ENCODE data around the gene HOXA6.
A peak's percentile ranks its signal among the peaks of the same experiment; 100 is the strongest.

HOXA6 gene

DNA sequence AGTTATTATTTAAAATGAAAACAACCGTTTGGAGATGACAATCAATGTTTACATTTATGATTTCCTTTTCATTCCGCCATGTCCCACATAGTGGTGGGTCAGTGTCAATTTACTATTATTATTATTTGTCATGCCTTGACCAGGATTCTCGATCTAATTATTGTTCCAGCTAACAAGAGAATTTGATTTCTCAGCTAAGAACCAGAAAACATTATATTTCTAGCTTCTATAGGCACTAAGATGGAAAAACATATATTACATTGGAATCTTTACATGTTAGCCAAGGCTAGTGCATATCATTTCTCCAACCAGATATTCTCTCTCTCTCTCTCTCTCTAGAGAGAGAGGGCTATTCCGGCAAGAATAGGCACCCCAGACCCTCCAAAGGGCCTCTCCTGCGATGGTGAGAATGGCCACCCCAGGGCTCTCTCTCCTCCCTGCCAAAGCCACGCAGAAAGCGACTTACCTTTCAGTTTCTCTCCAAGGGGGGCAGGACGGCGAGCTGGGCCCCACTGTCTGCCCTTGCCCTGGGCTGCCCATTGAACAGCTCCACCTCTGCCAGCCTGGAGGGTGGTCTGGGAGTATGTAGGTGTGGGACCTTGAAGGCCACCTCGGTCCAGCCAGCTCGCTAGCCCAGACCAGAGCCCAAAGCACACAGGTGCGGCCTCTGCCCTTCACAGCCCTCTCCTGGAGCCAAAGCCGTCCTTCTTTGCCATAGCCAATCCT is 2.4 kb upstream of the HOXA6 start:
- DNase-seq: no peak

DNA sequence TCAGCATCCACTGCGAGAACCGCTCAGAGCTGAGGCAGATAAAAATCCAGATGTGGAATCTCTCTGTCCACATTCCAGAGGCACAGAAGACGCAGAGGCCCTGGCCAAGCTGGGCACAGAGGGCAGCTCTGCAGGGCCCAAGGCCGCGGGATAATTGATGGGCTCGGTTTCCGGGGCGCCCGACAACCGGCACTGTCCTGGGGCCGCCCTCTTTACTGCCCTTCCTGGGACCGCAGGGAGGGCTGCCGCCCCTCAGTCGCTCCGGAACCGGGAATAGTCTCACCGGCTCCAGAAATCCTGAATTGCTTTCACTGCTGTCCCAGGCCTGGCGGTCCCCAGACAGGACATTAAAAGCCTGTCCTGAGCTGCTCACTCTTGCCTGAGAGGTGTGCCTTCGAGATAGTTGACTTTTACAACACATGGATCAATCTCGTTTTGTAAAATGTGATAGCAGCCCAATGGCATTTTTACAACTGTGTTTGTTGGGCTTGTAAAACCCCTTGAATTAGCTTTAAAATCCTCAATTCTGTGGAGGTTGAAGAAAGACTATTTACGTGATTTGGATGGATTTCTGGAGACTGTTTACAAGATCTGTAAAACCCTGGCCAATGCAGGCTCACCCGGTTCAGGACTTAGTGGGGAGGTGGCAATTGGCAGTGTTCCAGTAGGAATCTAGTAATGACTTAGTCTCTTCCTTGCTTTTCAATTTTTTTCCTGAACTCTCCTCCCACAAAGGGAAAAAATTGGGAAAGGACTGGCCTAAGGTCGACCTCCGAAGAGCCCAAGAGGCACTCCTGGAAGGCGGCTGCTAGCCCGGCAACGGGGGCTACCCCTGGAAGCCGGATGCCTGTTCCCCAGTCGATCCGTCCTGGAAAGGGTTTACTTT is 1.4 kb upstream of the HOXA6 start:
- DNase-seq: no peak

DNA sequence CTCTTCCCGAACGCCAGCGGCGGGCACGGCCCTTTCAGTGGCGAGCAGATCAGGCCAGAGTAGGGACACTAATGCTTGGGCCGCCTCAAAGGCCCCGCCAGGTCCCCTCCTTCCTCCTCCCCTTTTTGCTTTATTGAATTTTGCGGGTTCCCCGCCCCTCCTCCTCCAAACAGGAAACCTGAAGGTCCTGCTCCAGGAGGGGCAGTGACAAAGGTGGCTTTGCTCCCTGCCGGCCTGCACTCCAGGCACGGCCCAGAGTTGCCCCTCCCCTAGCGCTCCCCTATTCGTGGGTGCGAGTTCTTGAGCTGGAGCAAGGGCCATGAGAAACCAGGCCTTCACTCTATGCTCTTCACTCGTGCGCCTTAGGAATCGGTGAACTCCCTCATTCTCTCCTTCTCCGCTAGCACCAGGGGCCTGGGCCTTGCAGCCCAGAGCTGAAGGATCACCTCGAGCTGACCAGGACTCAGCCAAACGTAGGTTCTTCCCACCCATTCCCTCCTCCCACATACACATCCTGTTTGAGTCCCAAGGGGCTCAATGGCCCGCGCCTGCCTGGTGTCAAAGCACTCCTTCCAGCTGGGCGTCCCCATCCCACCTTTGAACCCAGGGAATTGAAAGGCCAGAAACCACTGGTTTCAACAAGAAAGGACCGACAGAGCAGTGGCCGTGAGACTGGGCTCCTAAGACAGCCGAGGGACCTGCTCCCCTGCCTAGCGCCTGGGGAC is 619 bp upstream of the HOXA6 start:
- no peak for DNase-seq

DNA sequence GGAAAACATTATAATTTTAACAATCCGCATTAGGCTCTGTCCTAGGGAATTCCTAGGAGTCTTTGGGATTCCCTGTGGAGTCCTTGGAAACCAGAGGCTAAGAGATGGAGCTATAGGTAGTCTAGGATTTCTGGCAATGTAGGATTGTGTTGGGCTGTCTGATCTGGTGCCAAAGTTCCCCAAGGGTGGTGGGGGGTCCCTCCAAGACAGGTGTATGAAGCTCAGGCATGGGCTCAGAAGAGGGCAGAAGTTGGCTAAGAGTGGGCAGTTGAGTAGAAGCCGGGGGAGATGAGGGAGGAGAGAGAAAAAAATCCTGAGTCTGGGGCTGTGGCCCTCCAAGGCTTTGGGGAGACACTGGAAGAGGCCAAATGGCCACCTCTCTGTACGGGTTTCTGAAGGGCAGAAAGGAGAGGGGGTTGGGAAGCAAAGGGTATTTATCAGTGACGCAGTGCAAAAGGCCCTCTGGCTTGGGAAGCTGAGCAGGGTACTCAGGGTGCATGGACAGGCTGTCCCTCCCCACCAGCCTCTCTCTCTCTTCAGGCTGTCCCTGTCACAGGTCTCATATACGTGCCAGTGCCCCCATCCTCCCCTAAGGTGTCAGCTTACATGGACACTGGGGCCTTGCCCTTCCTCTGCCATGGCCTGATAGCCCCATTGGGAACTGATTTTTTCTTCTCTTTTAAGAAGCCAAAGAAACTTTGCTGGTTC is 929 bp downstream of the HOXA6 start:
- DNase-seq: no peak

DNA sequence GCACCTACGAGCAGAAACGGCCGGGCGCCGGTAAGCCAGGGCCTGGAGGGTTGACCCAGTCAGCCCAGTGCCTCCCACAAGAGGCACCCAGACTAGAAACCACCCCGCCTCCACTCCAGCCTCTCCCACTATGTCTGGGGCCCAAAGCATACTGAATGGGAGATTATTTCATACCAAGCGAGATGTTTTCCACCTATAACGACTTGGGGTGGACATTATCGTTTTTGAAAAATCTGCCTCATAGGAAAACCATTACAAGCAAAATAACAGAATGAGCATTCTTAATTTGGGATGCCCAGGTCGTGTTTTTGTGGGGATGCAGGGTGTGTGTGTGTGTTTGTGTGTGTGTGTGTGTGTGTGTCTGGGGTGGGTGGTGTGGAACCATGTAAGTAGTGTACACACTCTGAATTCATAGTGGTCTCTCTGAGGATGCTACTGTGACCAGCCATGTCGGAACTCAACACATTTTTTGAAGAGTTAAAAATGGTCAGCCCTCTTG is 1.6 kb downstream of the HOXA6 start:
- DNase-seq: no peak

DNA sequence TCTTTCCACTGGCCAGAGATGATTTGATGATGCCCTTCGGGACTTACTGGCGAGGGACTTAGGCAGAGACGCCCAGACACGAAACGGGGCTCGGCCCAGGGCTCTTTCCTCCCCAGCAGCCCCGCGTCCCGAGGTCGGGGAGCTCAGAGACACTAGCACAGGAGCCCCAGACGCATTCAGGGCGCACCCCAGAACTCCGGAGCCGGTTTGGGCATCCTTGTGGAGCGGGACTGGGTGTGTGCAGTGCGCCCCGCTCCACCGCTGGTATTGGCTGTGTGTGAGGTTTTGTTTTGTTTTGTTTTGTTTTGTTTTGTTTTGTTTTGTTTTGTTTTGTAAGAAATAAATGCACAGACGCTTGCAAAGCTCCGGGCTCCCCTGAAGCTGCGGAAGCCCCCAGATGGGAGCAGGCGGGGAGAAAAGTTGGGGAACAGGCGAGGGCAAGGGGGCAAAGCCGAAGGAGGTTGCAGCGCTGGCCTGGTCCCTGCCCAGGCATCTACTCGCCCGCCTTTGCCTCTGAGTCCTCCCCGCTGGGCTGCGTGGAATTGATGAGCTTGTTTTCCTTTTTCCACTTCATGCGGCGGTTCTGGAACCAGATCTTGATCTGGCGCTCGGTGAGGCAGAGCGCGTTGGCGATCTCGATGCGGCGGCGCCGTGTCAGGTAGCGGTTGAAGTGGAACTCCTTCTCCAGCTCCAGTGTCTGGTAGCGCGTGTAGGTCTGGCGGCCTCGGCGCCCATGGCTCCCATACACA is 2.2 kb downstream of the HOXA6 start:
- DNase-seq: no peak

DNA sequence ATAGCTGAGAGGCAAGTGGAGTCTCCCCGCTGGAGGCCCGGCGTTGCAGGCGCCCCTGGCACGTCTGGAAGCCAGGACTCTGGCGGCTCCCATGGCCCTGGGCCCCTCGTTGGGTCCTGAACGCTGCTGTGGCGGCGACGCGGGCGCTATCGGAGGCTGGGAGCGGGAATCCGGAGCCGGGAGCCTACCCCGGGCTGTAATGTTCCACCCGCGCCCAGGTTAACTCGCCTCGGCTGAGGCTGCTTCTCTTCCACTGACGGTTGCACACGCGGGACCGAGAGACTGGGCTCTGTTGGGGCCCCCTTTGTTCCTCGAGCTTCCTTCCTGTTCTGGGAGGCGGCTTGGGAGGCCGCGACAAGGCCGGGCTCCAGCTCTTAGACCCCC is 2.8 kb downstream of the HOXA6 start:
- DNase-seq: no peak

DNA sequence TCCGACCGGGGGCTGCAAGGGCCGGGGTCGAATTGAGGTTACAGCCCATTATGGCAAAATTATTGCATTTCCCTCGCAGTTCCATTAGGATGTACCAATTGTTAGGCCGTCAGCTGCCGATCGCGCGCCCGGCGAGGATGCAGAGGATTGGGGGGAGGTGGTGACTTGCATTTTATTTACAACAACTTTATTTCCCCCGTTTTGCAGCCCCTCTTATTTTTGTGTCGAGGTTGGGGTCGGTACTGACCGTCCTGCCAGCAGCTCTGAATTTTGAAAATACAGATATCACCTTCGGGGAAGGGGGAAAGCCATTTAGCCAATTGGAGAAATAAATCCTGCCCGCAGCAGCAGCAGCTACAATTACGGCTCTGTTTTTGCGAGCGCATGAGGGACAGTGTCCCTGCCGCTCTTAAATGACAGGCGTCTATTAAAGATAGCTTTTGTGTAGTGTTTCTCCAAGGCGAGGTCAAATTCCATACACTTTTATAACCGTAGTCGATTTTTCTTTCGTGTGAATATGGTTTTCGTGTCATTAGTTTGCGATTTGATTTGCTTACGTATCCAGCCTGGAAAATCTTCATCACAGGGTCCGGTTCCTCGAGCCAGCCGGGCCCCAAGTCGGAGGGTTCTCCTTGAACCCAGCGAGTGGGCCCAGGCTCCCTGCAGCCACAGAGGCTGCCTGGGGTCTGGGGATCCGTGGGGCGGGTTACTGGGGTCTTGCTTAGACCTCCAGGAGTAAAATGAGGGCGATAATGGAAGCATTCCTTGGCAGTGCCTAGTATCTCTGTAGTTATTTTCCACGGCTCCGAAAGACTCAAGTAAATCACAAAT is 3.4 kb downstream of the HOXA6 start:
- no peak for DNase-seq

DNA sequence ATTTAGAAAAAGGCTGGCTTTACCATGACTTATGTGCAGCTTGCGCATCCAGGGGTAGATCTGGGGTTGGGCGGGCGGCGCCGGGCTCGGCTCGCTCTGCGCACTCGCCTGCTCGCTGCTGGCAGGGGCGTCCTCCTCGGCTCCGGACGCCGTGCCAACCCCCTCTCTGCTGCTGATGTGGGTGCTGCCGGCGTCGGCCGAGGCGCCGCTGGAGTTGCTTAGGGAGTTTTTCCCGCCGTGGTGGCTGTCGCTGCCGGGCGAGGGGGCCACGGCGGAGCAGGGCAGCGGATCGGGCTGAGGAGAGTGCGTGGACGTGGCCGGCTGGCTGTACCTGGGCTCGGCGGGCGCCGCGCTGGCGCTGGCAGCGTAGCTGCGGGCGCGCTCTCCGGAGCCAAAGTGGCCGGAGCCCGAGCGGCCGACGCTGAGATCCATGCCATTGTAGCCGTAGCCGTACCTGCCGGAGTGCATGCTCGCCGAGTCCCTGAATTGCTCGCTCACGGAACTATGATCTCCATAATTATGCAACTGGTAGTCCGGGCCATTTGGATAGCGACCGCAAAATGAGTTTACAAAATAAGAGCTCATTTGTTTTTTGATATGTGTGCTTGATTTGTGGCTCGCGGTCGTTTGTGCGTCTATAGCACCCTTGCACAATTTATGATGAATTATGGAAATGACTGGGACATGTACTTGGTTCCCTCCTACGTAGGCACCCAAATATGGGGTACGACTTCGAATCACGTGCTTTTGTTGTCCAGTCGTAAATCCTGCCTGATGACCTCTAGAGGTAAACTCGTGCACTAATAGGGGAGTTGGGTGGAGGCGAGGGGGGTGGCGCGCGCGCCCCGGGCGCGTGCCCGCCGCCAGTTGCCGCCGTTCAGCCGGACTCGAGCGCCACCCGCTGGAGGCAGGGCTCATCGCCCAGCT is 4.3 kb downstream of the HOXA6 start, which contains the start of gene HOXA5:
HOXA5 (minus strand) TSS at position 659 of the 927 bp plus-strand sequence; CDS start at position 585, 74 bp downstream.
- peak; percentile 54 for DNase-seq

DNA sequence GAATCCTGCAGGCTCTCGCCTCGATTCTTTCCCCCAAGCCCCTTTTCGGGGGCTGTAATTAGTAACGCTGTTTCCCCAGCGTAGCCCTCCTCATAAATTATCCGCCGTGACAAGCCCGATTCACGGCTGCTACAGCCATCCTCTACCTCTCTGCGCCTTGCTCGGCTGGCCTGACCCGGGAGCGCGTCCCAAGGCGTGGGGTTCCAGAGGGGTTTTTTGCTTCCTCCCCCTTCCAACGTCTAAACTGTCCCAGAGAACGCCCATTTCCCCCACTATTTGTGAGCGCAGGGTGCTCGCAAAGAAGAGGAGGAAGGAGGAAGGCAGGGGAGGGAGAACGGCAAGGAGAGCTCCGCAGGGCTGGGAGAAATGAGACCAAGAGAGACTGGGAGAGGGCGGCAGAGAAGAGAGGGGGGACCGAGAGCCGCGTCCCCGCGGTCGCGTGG is 5.0 kb downstream of the HOXA6 start:
- no peak for DNase-seq

DNA sequence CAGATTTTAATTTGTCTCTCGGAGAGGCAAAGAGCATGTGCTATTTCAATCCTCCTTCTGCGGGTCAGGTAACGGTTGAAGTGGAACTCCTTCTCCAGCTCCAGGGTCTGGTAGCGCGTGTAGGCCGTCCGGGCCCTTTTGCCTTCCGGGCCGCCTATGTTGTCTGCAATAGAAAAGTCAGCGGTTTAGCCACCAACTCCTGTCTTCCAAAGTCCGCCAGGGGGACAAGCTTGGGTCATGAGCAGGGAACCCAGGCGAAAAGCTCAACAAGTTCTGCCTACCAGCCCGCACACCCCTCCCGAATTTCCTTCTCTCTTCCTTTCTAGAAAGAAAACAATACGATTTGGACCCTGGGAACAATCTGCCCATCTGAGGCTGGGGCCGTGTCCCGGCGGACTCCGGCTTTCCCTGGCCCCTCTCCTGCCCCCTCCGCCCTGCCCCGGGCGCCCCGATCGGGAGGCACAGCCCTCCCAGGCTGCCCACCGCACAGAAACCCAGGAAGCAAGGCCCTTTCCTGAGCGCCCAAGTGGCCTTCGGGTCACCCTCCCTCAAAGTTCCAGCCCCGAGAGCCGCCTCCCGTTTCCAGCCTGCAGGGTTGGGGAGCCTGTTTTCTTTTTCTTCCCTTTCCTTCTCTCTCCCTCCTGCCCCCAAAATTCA is 5.5 kb downstream of the HOXA6 start:
- no peak for DNase-seq

DNA sequence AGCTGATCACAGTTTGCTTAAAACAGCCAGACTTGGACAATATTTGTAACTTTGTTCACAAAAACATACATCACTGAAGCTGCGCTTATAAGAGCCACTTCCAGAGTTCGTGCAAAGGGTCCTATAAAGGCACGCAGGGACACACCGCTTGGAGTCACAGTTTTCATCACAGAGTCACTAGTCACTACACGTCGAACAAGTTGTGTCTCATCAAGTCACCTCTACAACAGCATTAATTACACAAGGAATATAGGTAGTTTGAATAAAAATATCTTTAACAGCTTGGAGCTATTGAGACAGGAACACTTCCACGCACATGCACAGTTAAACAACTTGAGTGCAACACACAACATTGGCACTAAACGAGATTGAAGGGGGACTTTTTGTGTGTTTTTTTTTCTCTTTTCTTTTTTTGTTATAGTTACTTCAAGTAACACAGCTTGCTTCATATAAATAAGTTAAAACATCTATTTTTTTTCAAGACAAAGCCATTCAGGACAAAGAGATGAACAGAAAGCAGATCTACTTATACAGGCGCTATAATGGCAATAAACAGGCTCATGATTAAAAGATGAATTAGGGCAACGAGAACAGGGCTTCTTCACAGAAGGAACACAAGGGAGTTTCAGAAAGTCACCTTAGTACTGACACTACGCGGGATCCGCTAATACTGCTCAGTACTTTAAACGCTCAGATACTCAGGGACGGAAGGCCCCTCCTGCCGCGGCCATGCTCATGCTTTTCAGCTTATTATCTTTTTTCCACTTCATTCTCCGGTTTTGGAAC is 6.2 kb downstream of the HOXA6 start:
- DNase-seq: no peak

DNA sequence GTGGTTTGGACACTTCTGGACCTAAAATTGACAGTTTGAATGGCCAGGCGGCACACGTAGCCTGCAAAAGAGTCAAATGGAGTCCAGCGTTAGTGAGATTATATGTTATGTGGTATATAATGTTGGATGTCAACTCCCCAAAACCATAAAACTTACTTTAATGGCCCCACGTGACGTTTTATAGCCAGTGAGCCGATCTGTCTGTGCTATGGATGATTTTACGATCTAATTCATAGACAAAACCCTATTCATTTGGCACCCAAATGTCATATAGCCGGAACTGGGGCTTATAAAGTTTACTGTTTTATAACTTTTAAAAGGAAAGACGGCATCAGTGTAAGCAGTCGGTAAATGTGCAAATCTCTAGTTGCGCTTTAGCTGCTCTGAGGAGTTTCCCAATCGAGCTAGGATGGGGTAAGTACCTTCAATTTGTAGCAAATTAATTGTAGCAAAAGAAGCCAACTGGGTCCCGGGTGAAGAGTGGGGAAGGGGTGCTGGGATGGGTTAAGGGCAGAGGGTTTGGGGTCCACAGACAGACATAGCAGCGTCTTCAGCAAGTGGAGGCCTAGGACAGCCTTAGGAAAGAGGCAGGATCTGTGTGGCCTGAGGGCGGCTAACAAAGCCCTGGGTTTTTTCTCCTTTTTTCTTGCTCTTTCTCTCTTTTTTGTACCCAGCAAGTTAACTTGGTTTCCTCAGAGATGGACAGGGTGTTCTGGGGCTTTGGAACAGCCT is 7.3 kb downstream of the HOXA6 start:
- no peak for DNase-seq

DNA sequence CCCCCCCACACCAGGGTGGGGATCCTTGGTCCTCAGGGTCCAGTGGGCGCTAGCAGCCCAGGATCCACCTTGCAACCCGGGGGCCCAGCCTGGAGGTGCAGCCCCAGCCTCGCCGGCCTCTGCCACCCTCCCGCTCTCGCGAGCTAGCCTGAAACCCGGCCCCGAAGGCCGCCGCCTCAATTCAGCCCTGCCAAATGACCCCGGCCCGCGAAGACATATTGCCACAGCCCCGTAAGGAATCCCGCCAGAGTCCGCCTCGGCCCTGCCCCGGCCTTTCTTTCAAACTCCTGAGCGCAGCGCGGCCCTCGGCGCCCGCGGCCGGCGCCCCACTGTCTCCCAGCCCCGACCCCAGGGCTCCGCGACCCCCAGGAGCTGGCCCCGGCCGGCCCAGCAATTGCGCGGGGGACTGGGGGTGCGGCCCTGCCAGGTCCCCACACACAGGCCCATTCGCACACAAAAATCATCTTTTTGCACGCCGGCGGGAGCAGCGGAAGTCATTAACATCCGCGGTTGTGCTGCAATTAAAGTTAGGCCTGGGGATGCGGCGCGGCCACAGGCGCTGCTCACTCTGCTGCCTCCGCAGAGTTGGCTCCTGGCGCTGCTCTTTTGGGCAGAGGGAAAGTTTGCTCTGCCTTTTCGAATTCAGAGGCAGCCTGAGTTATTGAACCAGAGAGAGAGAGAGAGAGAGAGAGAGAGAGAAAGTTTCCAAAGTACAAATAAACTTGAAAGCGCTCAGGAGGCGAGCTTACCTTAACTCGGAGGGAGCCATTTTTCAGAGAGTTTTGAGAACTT is 8.0 kb downstream of the HOXA6 start:
- DNase-seq: no peak

DNA sequence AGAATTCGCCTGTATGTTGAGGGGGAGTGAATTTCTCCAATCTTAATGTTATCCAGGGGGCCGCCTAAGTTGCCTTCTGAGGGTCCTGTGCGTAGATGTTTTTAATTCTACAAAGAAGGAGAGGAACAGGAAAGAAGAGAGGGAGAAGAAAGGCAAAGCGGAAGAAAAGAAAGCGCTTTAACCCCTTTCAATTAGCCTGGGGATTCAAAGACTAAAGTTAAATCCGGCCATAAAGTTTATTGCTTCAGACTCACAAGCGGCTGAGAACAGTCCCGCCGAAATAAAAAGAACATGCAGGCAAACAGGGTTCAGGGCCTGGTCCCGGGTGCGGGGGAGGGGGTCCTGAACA is 8.6 kb downstream of the HOXA6 start:
- DNase-seq: no peak

DNA sequence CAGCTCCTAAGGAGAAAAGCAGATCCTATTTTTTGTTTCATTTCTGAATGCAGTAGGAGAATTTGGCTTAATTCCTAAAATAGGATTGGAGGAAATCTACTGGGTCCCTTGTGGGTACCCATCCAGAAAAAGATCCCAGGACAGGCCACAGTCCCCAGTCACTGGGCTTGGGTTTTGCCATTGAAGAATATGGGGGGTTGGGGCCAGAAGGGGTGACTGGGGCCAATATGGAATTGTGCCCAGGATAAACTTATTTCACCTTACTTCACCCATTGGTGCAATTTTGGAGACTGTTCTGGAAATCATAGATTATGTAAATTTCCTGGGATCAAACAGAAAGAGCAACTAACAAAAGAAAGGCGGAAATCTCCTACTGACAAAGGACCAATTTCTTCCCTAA is 9.1 kb downstream of the HOXA6 start:
- DNase-seq: no peak
